CD14-positive monocyte (primary cell): ENCODE measurements around the gene CLRN2. TPM values are rescaled to one million over a fixed set of nuclear protein-coding genes. Genes with fewer than 3 reads are reported as not detected.
A peak's percentile ranks its signal among the peaks of the same experiment; 100 is the strongest.

Source experiments
- DNase-seq, 3 donors: peaks; one replicate each; pipeline ENCODE4 v3.0.0-alpha.2; 2011 to 2022
- H2AFZ ChIP-seq: 2 replicates; pipeline ENCODE4 v1.6.0; 2012; ENCODE audit warnings: mild to moderate bottlenecking, low read depth, low read length, inconsistent platforms; ENCODE audit not compliant: insufficient read depth, poor library complexity, severe bottlenecking
- H3K27ac ChIP-seq, 2 donors: 1 replicate in 1 of 2; 2 replicates in 1 of 2; pipeline ENCODE4 v1.5.1; 2012 to 2013; ENCODE audit warnings: low read length in 2 of 2, control low read depth in 1 of 2, inconsistent platforms in 1 of 2, low read depth in 1 of 2, mild to moderate bottlenecking in 1 of 2
- H3K27me3 ChIP-seq, 2 donors: one replicate each; pipeline versions ENCODE4 v1.6.0 to v1.6.1; 2011 to 2013; ENCODE audit warnings: low read length in 2 of 2; ENCODE audit not compliant: control insufficient read depth in 2 of 2, insufficient read depth in 2 of 2
- H3K36me3 ChIP-seq, 2 donors: replicated peaks in 1 of 2; 1 replicate in 1 of 2; 2 replicates in 1 of 2; pipeline versions ENCODE4 v1.5.1 to v1.6.1; 2012 to 2013; ENCODE audit warnings: low read length in 2 of 2, control low read depth in 1 of 2, inconsistent platforms in 1 of 2, mild to moderate bottlenecking in 1 of 2; ENCODE audit not compliant: insufficient read depth in 2 of 2, control insufficient read depth in 1 of 2
- H3K4me1 ChIP-seq, 2 donors: 1 replicate in 1 of 2; 2 replicates in 1 of 2; pipeline versions ENCODE4 v1.5.1 to v1.6.1; 2012 to 2013; ENCODE audit warnings: low read length in 2 of 2, control low read depth in 1 of 2, inconsistent platforms in 1 of 2, mild to moderate bottlenecking in 1 of 2, moderate library complexity in 1 of 2; ENCODE audit not compliant: insufficient read depth in 2 of 2, control insufficient read depth in 1 of 2
- H3K4me2 ChIP-seq: replicated peaks from 2 replicates; pipeline ENCODE3; 2012; ENCODE audit warnings: low read length, moderate library complexity, mild to moderate bottlenecking; ENCODE audit not compliant: poor library complexity, severe bottlenecking; ENCODE audit errors: extremely low read depth
- H3K4me3 ChIP-seq, 3 experiments: fragments of 200-600 bp in 1 of 3; sonication (generic) in 1 of 3; replicated peaks in 1 of 3; 1 replicate in 2 of 3; 2 replicates in 1 of 3; pipeline ENCODE4 v1.5.1; 2011 to 2013; ENCODE audit warnings: low read length in 3 of 3, mild to moderate bottlenecking in 3 of 3, control low read depth in 2 of 3, low read depth in 2 of 3, inconsistent platforms in 1 of 3, moderate library complexity in 1 of 3
- H3K79me2 ChIP-seq: 2 replicates; pipeline ENCODE4 v1.6.0; 2012; ENCODE audit warnings: mild to moderate bottlenecking, control low read depth, inconsistent platforms, low read length, moderate library complexity; ENCODE audit not compliant: insufficient read depth
- H3K9ac ChIP-seq: 2 replicates; pipeline ENCODE4 v1.6.0; 2017; ENCODE audit warnings: low read length, mild to moderate bottlenecking; ENCODE audit not compliant: insufficient read depth, poor library complexity, severe bottlenecking
- H3K9me3 ChIP-seq, 2 donors: replicated peaks in 1 of 2; 1 replicate in 1 of 2; 2 replicates in 1 of 2; pipeline versions ENCODE4 v1.5.1 to v1.6.1; 2012 to 2013; ENCODE audit warnings: low read length in 2 of 2, control low read depth in 1 of 2; ENCODE audit not compliant: control insufficient read depth in 1 of 2, insufficient read depth in 1 of 2
- H4K20me1 ChIP-seq: 2 replicates; pipeline ENCODE4 v1.6.0; 2012; ENCODE audit warnings: mild to moderate bottlenecking, low read length, control low read depth, moderate library complexity; ENCODE audit not compliant: insufficient read depth
- H3K27ac Mint-ChIP-seq, 7 donors: one replicate each; pipeline ENCODE4 v1.8.0; 2020; ENCODE audit warnings: mild to moderate bottlenecking in 7 of 7, mixed read lengths in 7 of 7, moderate library complexity in 6 of 7, inconsistent platforms in 2 of 7
- H3K27me3 Mint-ChIP-seq, 3 donors: one replicate each; pipeline ENCODE4 v1.8.0; 2021 to 2022; ENCODE audit warnings: low read depth in 3 of 3, mild to moderate bottlenecking in 3 of 3, mixed read lengths in 3 of 3, moderate library complexity in 3 of 3, inconsistent platforms in 1 of 3
- H3K36me3 Mint-ChIP-seq, 2 donors: one replicate each; pipeline ENCODE4 v1.8.0; 2020; ENCODE audit warnings: mixed read lengths in 2 of 2, inconsistent platforms in 1 of 2, mild to moderate bottlenecking in 1 of 2
- H3K4me1 Mint-ChIP-seq: one replicate; pipeline ENCODE4 v1.8.0; 2020; ENCODE audit warnings: mild to moderate bottlenecking, mixed read lengths
- H3K4me3 Mint-ChIP-seq, 2 donors: one replicate each; pipeline ENCODE4 v1.8.0; 2020; ENCODE audit warnings: mild to moderate bottlenecking in 2 of 2, mixed read lengths in 2 of 2, moderate library complexity in 1 of 2
- H3K9me3 Mint-ChIP-seq, 7 donors: one replicate each; pipeline ENCODE4 v1.8.0; 2020 to 2022; ENCODE audit warnings: mixed read lengths in 7 of 7, mild to moderate bottlenecking in 6 of 7, moderate library complexity in 6 of 7, inconsistent platforms in 2 of 7
- WGBS: methylation state at CpG from one replicate; pipeline ENCODE4 v1.1.5; 2013; ENCODE audit warnings: missing lambda C conversion rate; ENCODE audit not compliant: insufficient coverage; 5-methylcytosine and 5-hydroxymethylcytosine counted together
- intact Hi-C, 2 donors: fragments of 100-400 bp; cut with micrococcal nuclease; formaldehyde crosslinking; loops; one replicate each; pipeline versions ENCODE4 v1.15.0 to v1.15.1; 2023
- polyA plus RNA-seq, 3 donors: library from polyadenylated mRNA; depleted of rRNA in 1 of 3; unstranded in 2 of 3; stranded (reverse) in 1 of 3; fragments of 300-500 nt in 2 of 3; fragments of >200 nt in 1 of 3; fragmentation: Illumina TruSeq in 2 of 3; gene quantifications; 1 replicate in 2 of 3; 2 replicates in 1 of 3; pipeline ENCODE4 v1.2.3, GENCODE V29; 2012 to 2021
- TF ChIP-seq, protein P1 (sequence below): fragments of 200-600 bp; IDR thresholded peaks from one replicate; pipeline ENCODE4 v1.8.0; 2022; ENCODE audit warnings: antibody characterized with exemption, mild to moderate bottlenecking

CLRN2 gene
- polyA plus RNA-seq, 3 donors: not detected

DNA sequence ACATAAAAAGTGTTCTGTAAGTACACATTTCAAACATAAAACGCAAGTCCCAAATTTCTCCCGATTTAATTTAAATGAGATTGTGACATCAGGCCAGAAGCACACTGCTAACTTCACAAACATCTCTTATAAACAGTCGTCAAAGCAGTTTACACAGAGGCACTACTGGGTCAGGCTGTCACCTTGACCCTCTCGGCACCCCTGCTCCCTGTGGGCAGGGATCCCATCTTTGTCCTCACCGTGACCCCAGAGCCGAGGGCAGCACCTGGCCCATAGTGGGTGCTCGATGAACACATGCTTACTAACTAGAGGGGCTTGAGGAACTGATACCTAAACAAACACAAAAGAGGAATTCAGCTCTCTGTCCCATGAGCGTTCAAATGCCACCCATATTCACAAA is 25.2 kb upstream of the CLRN2 start:
- Histone ChIP-seq H3K4me3 (no peak overlapping the region), H3K79me2 (no peaks in the 10 kb centered on the region), H3K9me3 (no peaks in the 10 kb centered on the region), H3K27me3 (no peaks in the 10 kb centered on the region), H4K20me1 (no peaks in the 10 kb centered on the region), H3K4me2 (no peak overlapping the region), H2AFZ (no peak overlapping the region), H3K36me3 (peaks cover 25 to 87% of the 10 kb centered on the region in 2 donors), H3K4me1 (no peaks in the 10 kb centered on the region), H3K27ac (no peak overlapping the region), H3K9ac (no peak overlapping the region)
- no peak overlapping the region for H3K4me3 Mint-ChIP-seq
- TF ChIP-seq, protein P1, sequence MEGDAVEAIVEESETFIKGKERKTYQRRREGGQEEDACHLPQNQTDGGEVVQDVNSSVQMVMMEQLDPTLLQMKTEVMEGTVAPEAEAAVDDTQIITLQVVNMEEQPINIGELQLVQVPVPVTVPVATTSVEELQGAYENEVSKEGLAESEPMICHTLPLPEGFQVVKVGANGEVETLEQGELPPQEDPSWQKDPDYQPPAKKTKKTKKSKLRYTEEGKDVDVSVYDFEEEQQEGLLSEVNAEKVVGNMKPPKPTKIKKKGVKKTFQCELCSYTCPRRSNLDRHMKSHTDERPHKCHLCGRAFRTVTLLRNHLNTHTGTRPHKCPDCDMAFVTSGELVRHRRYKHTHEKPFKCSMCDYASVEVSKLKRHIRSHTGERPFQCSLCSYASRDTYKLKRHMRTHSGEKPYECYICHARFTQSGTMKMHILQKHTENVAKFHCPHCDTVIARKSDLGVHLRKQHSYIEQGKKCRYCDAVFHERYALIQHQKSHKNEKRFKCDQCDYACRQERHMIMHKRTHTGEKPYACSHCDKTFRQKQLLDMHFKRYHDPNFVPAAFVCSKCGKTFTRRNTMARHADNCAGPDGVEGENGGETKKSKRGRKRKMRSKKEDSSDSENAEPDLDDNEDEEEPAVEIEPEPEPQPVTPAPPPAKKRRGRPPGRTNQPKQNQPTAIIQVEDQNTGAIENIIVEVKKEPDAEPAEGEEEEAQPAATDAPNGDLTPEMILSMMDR: no peak
- intact Hi-C loops: no loop called here
- DNase-seq: no peak
- H3K27me3 Mint-ChIP-seq: peaks cover 0 to 2% (median 0%) of the 10 kb centered on the region in 3 donors
- H3K9me3 Mint-ChIP-seq: no peaks in the 10 kb centered on the region
- no peak overlapping the region for H3K27ac Mint-ChIP-seq
- WGBS: 79% methylated on average over 6 of the region's 8 CpGs
- H3K4me1 Mint-ChIP-seq: peaks cover 7% of the 10 kb centered on the region
- peaks cover 55 to 82% of the 10 kb centered on the region in 2 donors for H3K36me3 Mint-ChIP-seq

DNA sequence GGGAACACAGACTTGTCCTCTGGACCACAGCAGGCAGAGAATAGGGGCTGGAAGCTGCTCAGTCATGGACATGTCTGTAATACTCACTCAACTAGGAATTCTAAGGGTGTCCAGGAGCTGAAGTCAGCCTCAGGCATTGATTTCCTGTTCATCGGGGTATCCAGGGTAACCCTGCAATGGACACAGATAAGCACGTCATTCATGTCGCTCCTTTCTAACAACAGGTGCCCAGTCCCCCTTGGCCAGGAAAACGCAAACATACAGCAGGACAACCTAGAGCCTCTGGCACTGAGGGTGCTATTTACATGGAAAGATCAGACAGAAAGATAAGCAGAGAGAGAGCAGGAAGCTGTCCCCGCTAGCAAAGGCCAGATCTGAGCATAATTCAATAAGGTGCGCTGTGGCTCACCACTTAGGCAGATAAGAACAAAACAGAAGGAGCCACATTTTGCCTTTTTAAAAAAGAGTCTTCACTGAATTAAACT is 24.3 kb upstream of the CLRN2 start:
- Mint-ChIP-seq H3K4me3 (no peak overlapping the region), H3K9me3 (no peaks in the 10 kb centered on the region), H3K36me3 (peaks cover 53 to 82% of the 10 kb centered on the region in 2 donors), H3K27ac (peak overlapping the region in 2 of 7 donors; percentile 4 to 37), H3K4me1 (peaks cover 8% of the 10 kb centered on the region), H3K27me3 (peaks cover 0 to 2% (median 0%) of the 10 kb centered on the region in 3 donors)
- intact Hi-C loops: no loop called here
- H2AFZ ChIP-seq: no peak overlapping the region
- no peak overlapping the region for H3K27ac ChIP-seq
- no peaks in the 10 kb centered on the region for H4K20me1 ChIP-seq
- TF ChIP-seq, protein P1: no peak
- DNase-seq: no peak
- H3K36me3 ChIP-seq: peaks cover 29 to 88% of the 10 kb centered on the region in 2 donors
- no peaks in the 10 kb centered on the region for H3K79me2 ChIP-seq
- no peaks in the 10 kb centered on the region for H3K27me3 ChIP-seq
- WGBS: 88% methylated on average over 5 of the region's 6 CpGs
- H3K4me2 ChIP-seq: no peak overlapping the region
- H3K4me3 ChIP-seq: no peak overlapping the region
- H3K9me3 ChIP-seq: no peaks in the 10 kb centered on the region
- H3K9ac ChIP-seq: no peak overlapping the region
- H3K4me1 ChIP-seq: no peaks in the 10 kb centered on the region
